Right lobe of liver (tissue), 6 donors: Measurements from ENCODE around the gene PRR3. TPM values are rescaled to one million over a fixed set of nuclear protein-coding genes. Genes with fewer than 3 reads are reported as not detected.

Experiments
- ATAC-seq, 4 donors: fragments of 200-7000 bp; cut with Tn5 transposase; one replicate each; pipeline ENCODE4 v1.9.1; 2020; ENCODE audit warnings: mild to moderate bottlenecking in 4 of 4, moderate library complexity in 4 of 4
- DNase-seq, 3 donors: peaks; one replicate each; pipeline ENCODE4 v3.0.0-alpha.2; 2020
- H3K27ac ChIP-seq, 3 donors: fragments of 200-600 bp; one replicate each; pipeline ENCODE4 v1.8.0; 2022
- H3K27me3 ChIP-seq, 2 donors: fragments of 200-600 bp; one replicate each; pipeline ENCODE4 v1.8.0; 2022
- H3K36me3 ChIP-seq, 4 donors: fragments of 200-600 bp; sonication (generic) in 1 of 4; one replicate each; pipeline versions ENCODE4 v1.5.1 to v1.8.0; 2017 to 2022; ENCODE audit warnings: control low read depth in 1 of 4
- H3K4me1 ChIP-seq, 4 donors: fragments of 200-600 bp; sonication (generic) in 1 of 4; one replicate each; pipeline versions ENCODE4 v1.5.1 to v1.8.0; 2017 to 2022; ENCODE audit warnings: control low read depth in 1 of 4
- H3K4me3 ChIP-seq, 3 donors: fragments of 200-600 bp; one replicate each; pipeline ENCODE4 v1.8.0; 2022
- H3K9me3 ChIP-seq, 4 donors: fragments of 200-600 bp; sonication (generic) in 1 of 4; one replicate each; pipeline versions ENCODE4 v1.5.1 to v1.8.0; 2017 to 2022; ENCODE audit warnings: control low read depth in 1 of 4
- POLR2A ChIP-seq: fragments of 450-650 bp; IDR thresholded peaks from one replicate; pipeline ENCODE4 v1.6.1; 2017; ENCODE audit warnings: antibody characterized with exemption, mild to moderate bottlenecking
- WGBS: methylation state at CpG from one replicate; pipeline ENCODE4 v1.1.6; 2018; ENCODE audit warnings: low coverage, low lambda C conversion rate; ENCODE audit not compliant: insufficient coverage; ENCODE audit errors: missing lambda C conversion rate; 5-methylcytosine and 5-hydroxymethylcytosine counted together
- intact Hi-C, 2 donors: fragments of 100-400 bp; cut with DNase I; formaldehyde crosslinking; loops; one replicate each; pipeline versions ENCODE4 v1.11.2 to v1.14.1; 2022
- microRNA counts: library from miRNA; unstranded; fragments of <30 nt; microRNA quantifications from one replicate; lab custom pipeline; 2016
- microRNA-seq, 2 donors: library from miRNA; unstranded; fragments of <30 nt; microRNA quantifications; one replicate each; pipeline ENCODE4, GENCODE V29; 2019 to 2020
- small RNA-seq, 2 experiments: library from RNA; depleted of rRNA; stranded (forward); fragments of <200 nt; gene quantifications; one replicate each; pipeline ENCODE3, GENCODE V24; 2016
- total RNA-seq, 6 experiments: library from RNA; depleted of rRNA in 2 of 6; stranded (reverse); fragments of >200 nt in 2 of 6; fragmentation: NEBNext Ultra II Directional in 3 of 6; extraction: Animal tissue kit (Norgen Biotek cat#: 25700) in 3 of 6; gene quantifications; one replicate each; pipeline versions ENCODE4 v1.1.0 to v1.2.4, GENCODE V29; 2016 to 2023
- TF ChIP-seq, protein P1 (sequence below), 4 donors: fragments of 200-600 bp in 3 of 4; fragments of 450-650 bp in 1 of 4; IDR thresholded peaks; one replicate each; pipeline versions ENCODE4 v1.5.1 to v1.8.0; 2016 to 2022; ENCODE audit warnings: antibody characterized with exemption in 4 of 4, mild to moderate bottlenecking in 2 of 4
- donor health status: DM: no; HTN: yes; CAD: no.
- donor health status: DM: no; HTN: no; CAD: no.
- donor health status: DM: no; HTN: no; CAD: no.
- donor health status: DM: no; HTN: yes; CAD: no.
- donor health status: DM: no; HTN: yes; CAD: no.

PRR3 gene
- total RNA-seq, 6 experiments from 2014 or later = 2.3 to 3.8 (median 2.6) TPM

DNA sequence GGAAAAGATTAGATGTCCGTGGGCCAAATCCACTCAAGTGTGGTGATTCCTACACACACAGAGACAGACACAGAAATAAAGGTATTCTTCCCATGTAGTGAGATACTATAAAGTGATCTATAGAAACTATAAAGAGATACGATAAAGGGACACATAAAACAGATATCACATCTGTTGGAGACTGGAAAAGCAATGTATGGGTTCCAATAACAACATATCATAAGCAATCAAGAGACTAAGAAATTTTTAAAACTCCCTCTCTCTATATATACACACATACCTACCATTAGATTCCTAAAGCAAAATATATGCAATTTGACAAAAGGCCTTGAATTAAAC, 54.7 kb downstream of the PRR3 start:
- ATAC-seq = no peak
- intact Hi-C loops = no loop called here
- Histone ChIP-seq H3K27me3 (no peaks in the 10 kb centered on the region), H3K27ac (no peak overlapping the region), H3K4me1 (peaks cover 0 to 9% (median 5%) of the 10 kb centered on the region in 4 donors), H3K36me3 (peaks cover 0 to 39% (median 20%) of the 10 kb centered on the region in 4 donors), H3K4me3 (no peak overlapping the region), H3K9me3 (no peaks in the 10 kb centered on the region)
- no peak for DNase-seq
- WGBS = 58% methylated on average over 2 of the region's 2 CpGs
- TF ChIP-seq, protein P1, sequence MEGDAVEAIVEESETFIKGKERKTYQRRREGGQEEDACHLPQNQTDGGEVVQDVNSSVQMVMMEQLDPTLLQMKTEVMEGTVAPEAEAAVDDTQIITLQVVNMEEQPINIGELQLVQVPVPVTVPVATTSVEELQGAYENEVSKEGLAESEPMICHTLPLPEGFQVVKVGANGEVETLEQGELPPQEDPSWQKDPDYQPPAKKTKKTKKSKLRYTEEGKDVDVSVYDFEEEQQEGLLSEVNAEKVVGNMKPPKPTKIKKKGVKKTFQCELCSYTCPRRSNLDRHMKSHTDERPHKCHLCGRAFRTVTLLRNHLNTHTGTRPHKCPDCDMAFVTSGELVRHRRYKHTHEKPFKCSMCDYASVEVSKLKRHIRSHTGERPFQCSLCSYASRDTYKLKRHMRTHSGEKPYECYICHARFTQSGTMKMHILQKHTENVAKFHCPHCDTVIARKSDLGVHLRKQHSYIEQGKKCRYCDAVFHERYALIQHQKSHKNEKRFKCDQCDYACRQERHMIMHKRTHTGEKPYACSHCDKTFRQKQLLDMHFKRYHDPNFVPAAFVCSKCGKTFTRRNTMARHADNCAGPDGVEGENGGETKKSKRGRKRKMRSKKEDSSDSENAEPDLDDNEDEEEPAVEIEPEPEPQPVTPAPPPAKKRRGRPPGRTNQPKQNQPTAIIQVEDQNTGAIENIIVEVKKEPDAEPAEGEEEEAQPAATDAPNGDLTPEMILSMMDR (IDR thresholded peaks at IDR 0.05) = no peak
- TF ChIP-seq POLR2A = no peak

DNA sequence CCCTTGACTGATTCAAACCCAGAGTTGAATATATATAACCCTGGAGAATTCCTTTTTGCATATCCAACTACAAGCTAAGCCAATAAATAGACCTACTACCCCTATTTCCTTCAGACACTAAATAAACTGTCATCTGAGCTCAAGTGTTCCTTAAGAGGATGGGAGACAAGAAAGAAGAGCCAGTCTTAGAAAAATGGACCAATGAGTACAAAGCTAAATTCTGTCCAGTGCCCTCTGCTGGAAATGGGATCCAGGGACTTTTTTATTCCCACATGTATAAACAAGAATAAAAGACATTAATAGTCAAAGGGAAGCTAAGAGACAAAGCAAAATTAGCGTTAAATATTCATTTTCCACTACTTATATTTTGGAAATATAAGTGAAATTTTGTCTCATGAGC, 55.1 kb downstream of the PRR3 start:
- H3K27ac ChIP-seq = no peak overlapping the region
- H3K27me3 ChIP-seq = no peaks in the 10 kb centered on the region
- TF ChIP-seq, protein P1 (IDR thresholded peaks at IDR 0.05) = peak in 3 of 4 donors; percentile 26 to 43 (median 35)
- TF ChIP-seq POLR2A = no peak
- DNase-seq (no peak), ATAC-seq (no peak)
- H3K9me3 ChIP-seq = no peaks in the 10 kb centered on the region
- WGBS = 53% methylated on average over 1 of the region's 1 CpG
- H3K4me1 ChIP-seq = peaks cover 0 to 9% (median 5%) of the 10 kb centered on the region in 4 donors
- no peak overlapping the region for H3K4me3 ChIP-seq
- intact Hi-C loops = no loop called here
- peaks cover 0 to 36% (median 19%) of the 10 kb centered on the region in 4 donors for H3K36me3 ChIP-seq

- no peak overlapping the region for H3K4me3 ChIP-seq
- no peaks in the 10 kb centered on the region for H3K27me3 ChIP-seq
- peaks cover 0 to 31% (median 16%) of the 10 kb centered on the region in 4 donors for H3K36me3 ChIP-seq
- H3K27ac ChIP-seq = no peak overlapping the region
- H3K4me1 ChIP-seq = peaks cover 0 to 9% (median 5%) of the 10 kb centered on the region in 4 donors
- H3K9me3 ChIP-seq = no peaks in the 10 kb centered on the region
- intact Hi-C loops = no loop called here
- 27% methylated on average over 6 of the region's 6 CpGs for WGBS
- ATAC-seq (no peak), DNase-seq (no peak)
- TF ChIP-seq POLR2A = no peak
- TF ChIP-seq, protein P1 (IDR thresholded peaks at IDR 0.05) = no peak
These were observed 55.7 kb downstream of the PRR3 start for GRCh38 chr6:30612687-30613248.

MicroRNAs encoded within 50 kb of the gene (microRNA counts, 767-probe panel; counts per million panel counts)
- 237 counts per million for microRNA hsa-miR-877-5p (lab: Ali Mortazavi, UCI)

Small RNAs within 50 kb of the gene (microRNA-seq; reads per million reads assigned to microRNA genes)
- gene MIR877 = 25.7 to 32.2 reads per million in 2 donors

Small RNAs within 50 kb of the gene (small RNA-seq; reads per million reads assigned to genes)
- 1.1 to 2.3 reads per million in 2 experiments for gene MIR877

Other genes with a start within 250 kb of the PRR3 start
- 1 to 10 TPM; 3.3 to 7.5 (median 5.7) TPM for gene TRIM39, start 230.4 kb upstream of the PRR3 start, total RNA-seq
- gene RPP21, start 212.1 kb upstream of the PRR3 start, total RNA-seq = 10 to 100 TPM; 13.8 to 49.5 (median 16.3) TPM
- 100 to 1,000 TPM; 116 to 257 (median 183) TPM for gene HLA-E, start 67.8 kb upstream of the PRR3 start, total RNA-seq
- 10 to 100 TPM in 5 of 6 experiments, 1 to 10 TPM in 1; 5.1 to 25.6 (median 19.8) TPM for gene GNL1, start 806 bp upstream of the PRR3 start, total RNA-seq
- 10 to 100 TPM; 23.3 to 35.2 (median 26.8) TPM for gene ABCF1, start 14.1 kb downstream of the PRR3 start, total RNA-seq
- 10 to 100 TPM; 19.0 to 45.1 (median 32.4) TPM for gene PPP1R10, start 59.9 kb downstream of the PRR3 start, total RNA-seq
- 10 to 100 TPM; 43.3 to 73.9 (median 56.2) TPM for gene MRPS18B, start 60.5 kb downstream of the PRR3 start, total RNA-seq
- 1 to 10 TPM; 2.4 to 6.6 (median 4.4) TPM for gene ATAT1, start 69.6 kb downstream of the PRR3 start, total RNA-seq
- 10 to 100 TPM in 4 of 6 experiments, 1 to 10 TPM in 2; 8.2 to 14.1 (median 11.0) TPM for gene C6orf136, start 89.8 kb downstream of the PRR3 start, total RNA-seq
- 10 to 100 TPM; 12.3 to 17.8 (median 14.4) TPM for gene DHX16, start 115.7 kb downstream of the PRR3 start, total RNA-seq
- 10 to 100 TPM in 4 of 6 experiments, 1 to 10 TPM in 2; 6.7 to 29.1 (median 12.9) TPM for gene PPP1R18, start 129.3 kb downstream of the PRR3 start, total RNA-seq
- gene NRM, start 133.7 kb downstream of the PRR3 start, total RNA-seq = 1 to 10 TPM; 1.2 to 2.7 (median 1.9) TPM
- gene MDC1, start 160.0 kb downstream of the PRR3 start, total RNA-seq = 10 to 100 TPM in 4 of 6 experiments, 1 to 10 TPM in 2; 8.8 to 15.5 (median 12.1) TPM
- 100 to 1,000 TPM; 150 to 268 (median 241) TPM for gene TUBB, start 163.1 kb downstream of the PRR3 start, total RNA-seq
- gene FLOT1, start 185.4 kb downstream of the PRR3 start, total RNA-seq = 10 to 100 TPM; 37.1 to 92.2 (median 73.5) TPM
- gene IER3, start 187.3 kb downstream of the PRR3 start, total RNA-seq = 10 to 100 TPM in 3 of 6 experiments, 1 to 10 TPM in 3; 2.8 to 72.3 (median 24.5) TPM